Keratinocyte (primary cell): ENCODE measurements around the gene MICAL2.

Experiments used
- EZH2 ChIP-seq: IDR thresholded peaks from one replicate; pipeline ENCODE4 v1.6.1; 2012; ENCODE audit warnings: inconsistent platforms, mild to moderate bottlenecking, low read length, moderate library complexity
- TF ChIP-seq, protein P1 (sequence below), 3 experiments: IDR thresholded peaks in 1 of 3; conservative IDR thresholded peaks in 1 of 3; optimal IDR thresholded peaks in 1 of 3; 2 replicates in 2 of 3; 3 replicates in 1 of 3; pipeline versions ENCODE3 to v1.5.1; 2011; ENCODE audit warnings: low read length in 3 of 3, mild to moderate bottlenecking in 3 of 3, moderate library complexity in 2 of 3, control low read depth in 1 of 3, inconsistent platforms in 1 of 3; ENCODE audit not compliant: insufficient read depth in 2 of 3; ENCODE audit errors: extremely low read depth in 1 of 3

DNA sequence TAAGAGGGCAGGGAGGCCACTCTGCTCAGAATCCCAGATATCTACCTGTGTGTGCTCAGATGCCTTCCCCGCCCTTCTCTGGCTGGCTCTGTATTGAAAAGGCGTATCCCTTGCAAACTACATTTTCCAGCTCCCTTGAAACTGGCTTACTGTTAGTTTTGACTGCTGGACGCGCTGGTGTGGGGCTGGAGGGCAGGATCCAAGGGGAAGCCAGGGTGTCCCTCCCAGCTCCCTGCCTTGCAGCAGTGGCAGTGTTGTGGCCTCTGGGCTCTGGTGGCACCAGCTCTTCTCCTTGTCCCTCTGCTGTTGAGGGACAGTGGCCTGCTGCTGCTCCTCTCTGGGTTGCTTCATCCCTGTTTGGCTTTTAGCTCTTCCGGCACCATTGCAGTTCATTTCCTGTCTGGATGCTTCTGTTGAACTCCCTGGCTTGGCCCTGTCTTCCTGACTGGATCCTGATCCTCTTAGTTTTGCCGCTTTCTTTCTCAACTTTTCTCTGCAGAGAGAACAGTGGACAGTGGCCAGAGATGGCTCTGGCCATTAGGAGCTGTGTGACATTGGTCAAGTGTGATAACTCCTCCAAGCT lies 159.9 kb downstream of the MICAL2 start:
- TF ChIP-seq, protein P1, sequence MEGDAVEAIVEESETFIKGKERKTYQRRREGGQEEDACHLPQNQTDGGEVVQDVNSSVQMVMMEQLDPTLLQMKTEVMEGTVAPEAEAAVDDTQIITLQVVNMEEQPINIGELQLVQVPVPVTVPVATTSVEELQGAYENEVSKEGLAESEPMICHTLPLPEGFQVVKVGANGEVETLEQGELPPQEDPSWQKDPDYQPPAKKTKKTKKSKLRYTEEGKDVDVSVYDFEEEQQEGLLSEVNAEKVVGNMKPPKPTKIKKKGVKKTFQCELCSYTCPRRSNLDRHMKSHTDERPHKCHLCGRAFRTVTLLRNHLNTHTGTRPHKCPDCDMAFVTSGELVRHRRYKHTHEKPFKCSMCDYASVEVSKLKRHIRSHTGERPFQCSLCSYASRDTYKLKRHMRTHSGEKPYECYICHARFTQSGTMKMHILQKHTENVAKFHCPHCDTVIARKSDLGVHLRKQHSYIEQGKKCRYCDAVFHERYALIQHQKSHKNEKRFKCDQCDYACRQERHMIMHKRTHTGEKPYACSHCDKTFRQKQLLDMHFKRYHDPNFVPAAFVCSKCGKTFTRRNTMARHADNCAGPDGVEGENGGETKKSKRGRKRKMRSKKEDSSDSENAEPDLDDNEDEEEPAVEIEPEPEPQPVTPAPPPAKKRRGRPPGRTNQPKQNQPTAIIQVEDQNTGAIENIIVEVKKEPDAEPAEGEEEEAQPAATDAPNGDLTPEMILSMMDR (optimal IDR thresholded peaks at IDR 0.05 in 1 of 3, IDR thresholded peaks at IDR 0.05 in 1 of 3, conservative IDR thresholded peaks at IDR 0.05 in 1 of 3; ENCODE audit: extremely low read depth in 1 of 3, insufficient read depth in 2 of 3, low read length in 3 of 3), result no peak
- no peak for TF ChIP-seq EZH2
